Colonic mucosa (tissue), 4 donors: ENCODE results near the gene KIAA0232. TPM values are rescaled to one million over a fixed set of nuclear protein-coding genes. Genes with fewer than 3 reads are reported as not detected.

Experiments used
- DNase-seq: peaks from one replicate; pipeline ENCODE4 v3.0.0-alpha.2; 2020
- H3K27ac ChIP-seq: fragments of 200-600 bp; one replicate; pipeline ENCODE4 v1.8.0; 2021
- H3K27me3 ChIP-seq: fragments of 200-600 bp; one replicate; pipeline ENCODE4 v1.8.0; 2021
- H3K36me3 ChIP-seq: fragments of 200-600 bp; one replicate; pipeline ENCODE4 v1.8.0; 2021
- H3K4me1 ChIP-seq: fragments of 200-600 bp; one replicate; pipeline ENCODE4 v1.8.0; 2021; ENCODE audit warnings: mild to moderate bottlenecking
- H3K4me3 ChIP-seq: fragments of 200-600 bp; one replicate; pipeline ENCODE4 v1.8.0; 2021
- H3K9ac ChIP-seq, 2 donors: one replicate each; pipeline ENCODE4 v1.7.0; 2013; ENCODE audit warnings: control low read depth in 2 of 2, low read depth in 2 of 2, low read length in 2 of 2
- H3K9me3 ChIP-seq: fragments of 200-600 bp; one replicate; pipeline ENCODE4 v1.8.0; 2021
- CTCF ChIP-seq: fragments of 200-600 bp; IDR thresholded peaks from one replicate; pipeline ENCODE4 v1.8.0; 2022; ENCODE audit warnings: antibody characterized with exemption, mild to moderate bottlenecking
- intact Hi-C: fragments of 100-400 bp; cut with DNase I; formaldehyde crosslinking; loops from one replicate; pipeline ENCODE4 v1.14.1; 2022
- total RNA-seq, 2 donors: library from RNA; stranded (reverse); fragmentation: NEBNext Ultra II Directional in 1 of 2; extraction: Animal tissue kit (Norgen Biotek cat#: 25700) in 1 of 2; gene quantifications; one replicate each; pipeline ENCODE4 v1.2.1, GENCODE V29; 2021
- donor health status: healthy.
- donor health status: DM: no; HTN: no; CAD: no.
- donor health status: DM: no; HTN: no; CAD: no.

Gene KIAA0232
- total RNA-seq, 2 donors from 2014 or later, result 20.8 to 32.8 TPM

GRCh38 chr4:6881908-6882307 is 99.4 kb downstream of the KIAA0232 start:
- H3K4me3 ChIP-seq, result no peak overlapping the region
- no peak for TF ChIP-seq CTCF
- no peak for DNase-seq
- H3K4me1 ChIP-seq, result no peaks in the 10 kb centered on the region
- H3K27me3 ChIP-seq, result no peaks in the 10 kb centered on the region
- no peak overlapping the region for H3K9ac ChIP-seq
- H3K9me3 ChIP-seq, result no peaks in the 10 kb centered on the region
- intact Hi-C loops, result no loop called here
- no peak overlapping the region for H3K27ac ChIP-seq
- peaks cover 7% of the 10 kb centered on the region for H3K36me3 ChIP-seq

- Histone ChIP-seq H3K4me1 (no peaks in the 10 kb centered on the region), H3K36me3 (peaks cover 7% of the 10 kb centered on the region), H3K9me3 (no peaks in the 10 kb centered on the region), H3K9ac (no peak overlapping the region), H3K27ac (no peak overlapping the region), H3K4me3 (no peak overlapping the region), H3K27me3 (no peaks in the 10 kb centered on the region)
- intact Hi-C loops, result no loop called here
- TF ChIP-seq CTCF, result no peak
- DNase-seq, result no peak
Measured at GRCh38 chr4:6884341-6884870, 101.9 kb downstream of the KIAA0232 start.

GRCh38 chr4:6885953-6886557 is 103.5 kb downstream of the KIAA0232 start:
- no peaks in the 10 kb centered on the region for H3K9me3 ChIP-seq
- H3K36me3 ChIP-seq, result peaks cover 7% of the 10 kb centered on the region
- no peak overlapping the region for H3K4me3 ChIP-seq
- DNase-seq, result peak; percentile 37
- H3K9ac ChIP-seq, result peak overlapping the region in 1 of 2 donors; percentile 7
- no peaks in the 10 kb centered on the region for H3K27me3 ChIP-seq
- no peak overlapping the region for H3K27ac ChIP-seq
- no peak for TF ChIP-seq CTCF
- H3K4me1 ChIP-seq, result no peaks in the 10 kb centered on the region
- intact Hi-C loops, result no loop called here

GRCh38 chr4:6886886-6887285 is 104.4 kb downstream of the KIAA0232 start:
- TF ChIP-seq CTCF, result no peak
- no peak overlapping the region for H3K27ac ChIP-seq
- peaks cover 1% of the 10 kb centered on the region for H3K4me1 ChIP-seq
- H3K9ac ChIP-seq, result no peak overlapping the region
- no peaks in the 10 kb centered on the region for H3K9me3 ChIP-seq
- DNase-seq, result no peak
- no peaks in the 10 kb centered on the region for H3K36me3 ChIP-seq
- no peak overlapping the region for H3K4me3 ChIP-seq
- intact Hi-C loops, result no loop called here
- H3K27me3 ChIP-seq, result no peaks in the 10 kb centered on the region

- no peak overlapping the region for H3K27ac ChIP-seq
- no peaks in the 10 kb centered on the region for H3K9me3 ChIP-seq
- no peak overlapping the region for H3K4me3 ChIP-seq
- intact Hi-C loops, result no loop called here
- H3K27me3 ChIP-seq, result no peaks in the 10 kb centered on the region
- H3K4me1 ChIP-seq, result peaks cover 7% of the 10 kb centered on the region
- no peaks in the 10 kb centered on the region for H3K36me3 ChIP-seq
- no peak overlapping the region for H3K9ac ChIP-seq
- no peak for DNase-seq
- no peak for TF ChIP-seq CTCF
Measured at GRCh38 chr4:6887591-6888371, 105.3 kb downstream of the KIAA0232 start.
